Measurements from ENCODE around the gene DLG3.

GRCh38 chrX:70480660-70481018, 36.0 kb downstream of the DLG3 start:
- TF ChIP-seq, protein P1, sequence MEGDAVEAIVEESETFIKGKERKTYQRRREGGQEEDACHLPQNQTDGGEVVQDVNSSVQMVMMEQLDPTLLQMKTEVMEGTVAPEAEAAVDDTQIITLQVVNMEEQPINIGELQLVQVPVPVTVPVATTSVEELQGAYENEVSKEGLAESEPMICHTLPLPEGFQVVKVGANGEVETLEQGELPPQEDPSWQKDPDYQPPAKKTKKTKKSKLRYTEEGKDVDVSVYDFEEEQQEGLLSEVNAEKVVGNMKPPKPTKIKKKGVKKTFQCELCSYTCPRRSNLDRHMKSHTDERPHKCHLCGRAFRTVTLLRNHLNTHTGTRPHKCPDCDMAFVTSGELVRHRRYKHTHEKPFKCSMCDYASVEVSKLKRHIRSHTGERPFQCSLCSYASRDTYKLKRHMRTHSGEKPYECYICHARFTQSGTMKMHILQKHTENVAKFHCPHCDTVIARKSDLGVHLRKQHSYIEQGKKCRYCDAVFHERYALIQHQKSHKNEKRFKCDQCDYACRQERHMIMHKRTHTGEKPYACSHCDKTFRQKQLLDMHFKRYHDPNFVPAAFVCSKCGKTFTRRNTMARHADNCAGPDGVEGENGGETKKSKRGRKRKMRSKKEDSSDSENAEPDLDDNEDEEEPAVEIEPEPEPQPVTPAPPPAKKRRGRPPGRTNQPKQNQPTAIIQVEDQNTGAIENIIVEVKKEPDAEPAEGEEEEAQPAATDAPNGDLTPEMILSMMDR (IDR thresholded peaks at IDR 0.05; ENCODE audit: low read depth, low read length), result no peak
- no peak for TF ChIP-seq EZH2phosphoT487 (IDR thresholded peaks at IDR 0.05; ENCODE audit: low read depth)

Measured in OCI-LY3 (cell line).